Hematopoietic multipotent progenitor cell treated with erythropoietin and hydrocortisone succinate and interleukin-3 and kit ligand, for 6 days (in vitro differentiated cells): Measurements from ENCODE around the gene CACNA2D3.
A peak's percentile ranks its signal among the peaks of the same experiment; 100 is the strongest.

Experiments
- DNase-seq: peaks from one replicate; pipeline ENCODE4 v3.0.0-alpha.2; 2015

The CACNA2D3 gene

DNA sequence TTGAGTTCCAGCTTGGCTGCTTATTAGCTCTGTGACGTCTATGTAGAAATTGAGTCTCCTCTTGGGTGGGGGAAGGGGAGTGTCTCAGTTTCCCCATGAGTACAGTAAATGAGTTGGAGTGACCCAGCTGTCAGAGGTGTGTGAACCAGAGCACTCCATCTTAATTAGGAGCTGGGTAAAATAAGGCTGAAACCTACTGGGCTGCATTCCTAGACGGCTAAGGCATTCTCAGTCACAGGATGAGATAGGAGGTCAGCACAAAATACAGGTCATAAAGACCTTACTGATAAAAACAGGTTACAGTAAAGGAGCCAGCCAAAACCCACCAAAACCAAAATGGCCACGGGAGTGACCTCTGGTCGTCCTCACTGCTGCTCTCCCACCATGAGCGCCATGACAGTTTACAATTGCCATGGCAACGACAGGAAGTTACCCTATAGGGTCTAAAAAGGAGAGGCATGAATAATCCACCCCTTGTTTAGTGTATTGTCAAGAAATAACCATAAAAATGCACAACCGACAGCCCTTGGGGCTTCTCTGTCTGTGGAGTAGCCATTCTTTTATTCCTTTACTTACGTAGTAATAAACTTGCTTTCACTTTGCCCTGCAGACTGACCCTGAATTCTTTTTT lies 222.4 kb downstream of the CACNA2D3 start:
- no peak for DNase-seq

DNA sequence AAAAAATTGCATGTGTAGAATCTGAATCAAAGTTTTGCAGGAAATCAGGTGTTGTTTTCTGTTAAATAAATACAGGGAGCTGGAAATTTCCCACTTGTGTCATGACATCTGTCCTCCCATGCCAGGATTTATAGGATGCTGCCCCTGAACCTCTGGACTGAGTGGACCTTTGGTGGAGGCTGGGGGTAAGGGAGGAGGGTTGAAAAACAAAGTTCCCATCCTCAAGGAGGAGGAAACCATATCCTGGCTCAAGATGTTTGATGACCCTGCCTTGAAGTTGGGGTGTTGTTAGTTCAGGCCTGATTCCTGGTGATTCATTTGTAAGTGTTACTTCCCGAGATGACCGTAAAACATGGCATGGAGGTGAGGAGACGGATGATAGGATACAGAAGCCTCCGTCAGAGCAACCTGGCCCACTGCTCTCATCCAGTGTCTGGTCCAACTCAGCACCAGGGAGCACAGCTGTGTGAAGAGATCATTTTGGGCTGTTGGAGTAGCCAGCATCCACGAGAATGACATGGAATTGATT lies 223.6 kb downstream of the CACNA2D3 start:
- DNase-seq, result no peak

DNA sequence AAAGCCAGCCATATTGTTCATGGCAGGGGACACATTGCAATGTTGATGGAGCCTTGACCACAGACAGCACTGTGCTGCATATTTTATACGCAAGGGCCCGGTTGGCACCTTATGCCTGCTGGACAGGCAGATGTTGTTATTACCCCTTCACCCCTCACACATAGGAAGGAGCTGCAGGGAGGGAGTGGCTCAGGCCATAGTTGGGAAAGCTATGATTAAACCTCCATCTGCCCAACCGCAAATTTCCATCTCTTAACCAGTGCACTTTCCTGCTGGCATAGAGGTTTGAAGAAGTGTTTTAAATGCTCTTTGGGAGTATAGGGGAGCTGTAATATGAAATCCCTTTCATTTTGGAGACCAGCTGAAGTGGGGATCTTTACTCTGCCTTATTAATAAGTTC lies 224.7 kb downstream of the CACNA2D3 start:
- DNase-seq, result no peak

DNA sequence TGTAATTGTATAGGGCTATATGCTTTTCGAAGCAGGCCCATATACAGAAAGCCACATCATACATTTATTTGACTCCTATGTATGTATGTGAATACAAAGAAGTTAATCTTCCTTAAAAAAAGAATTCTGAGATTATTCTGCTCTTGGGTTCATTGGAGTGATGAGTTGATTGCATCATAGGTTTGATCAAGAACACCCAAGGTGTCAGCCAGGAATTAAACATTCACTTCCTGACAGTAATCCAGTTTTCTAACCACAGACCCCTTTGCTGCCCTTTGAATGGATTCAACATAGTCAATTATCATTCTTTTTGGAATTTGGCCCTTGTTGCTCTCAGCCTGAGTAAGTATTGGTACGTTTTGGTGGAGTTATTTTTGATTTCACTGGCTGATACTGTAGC lies 225.6 kb downstream of the CACNA2D3 start:
- DNase-seq, result no peak

DNA sequence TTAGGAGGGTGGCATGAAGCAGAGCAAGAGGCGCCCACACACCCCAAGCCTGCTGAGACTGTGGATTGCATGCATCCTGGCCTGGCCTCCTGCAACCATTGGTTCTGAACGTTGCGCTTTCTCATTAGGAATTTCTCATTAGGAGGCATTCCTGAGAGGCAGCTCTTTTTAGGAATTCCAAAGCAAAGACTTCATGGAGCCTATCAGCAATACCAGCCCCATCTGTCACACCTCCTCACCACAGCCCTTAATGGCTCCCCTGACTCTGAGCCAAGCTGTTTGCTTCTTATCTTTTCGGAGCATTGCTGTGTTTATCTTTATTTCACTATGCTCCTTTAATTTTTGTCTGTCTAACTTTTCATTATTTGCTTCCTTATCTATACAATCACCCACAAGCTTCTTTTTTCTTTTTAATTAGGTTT lies 226.9 kb downstream of the CACNA2D3 start:
- DNase-seq, result peak; percentile 74

DNA sequence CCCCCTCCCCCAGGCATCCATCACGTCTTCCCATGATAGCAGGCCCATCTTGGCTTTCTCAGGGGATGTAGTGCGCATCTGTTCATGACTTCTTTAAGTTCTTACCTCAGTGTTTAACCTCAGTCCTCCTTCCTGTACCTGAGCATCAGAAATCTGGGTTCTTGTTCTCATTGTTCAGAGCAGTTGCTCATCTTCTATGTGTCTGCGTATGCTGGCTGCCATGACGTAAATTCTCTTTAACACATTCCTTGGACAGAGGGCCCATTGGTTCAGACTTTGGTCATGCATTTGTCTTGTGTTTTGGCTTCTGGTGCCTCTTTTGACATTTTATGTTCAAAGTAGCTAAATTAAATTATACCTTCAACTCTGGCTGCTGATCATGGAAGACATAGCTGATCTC lies 227.3 kb downstream of the CACNA2D3 start:
- no peak for DNase-seq

DNA sequence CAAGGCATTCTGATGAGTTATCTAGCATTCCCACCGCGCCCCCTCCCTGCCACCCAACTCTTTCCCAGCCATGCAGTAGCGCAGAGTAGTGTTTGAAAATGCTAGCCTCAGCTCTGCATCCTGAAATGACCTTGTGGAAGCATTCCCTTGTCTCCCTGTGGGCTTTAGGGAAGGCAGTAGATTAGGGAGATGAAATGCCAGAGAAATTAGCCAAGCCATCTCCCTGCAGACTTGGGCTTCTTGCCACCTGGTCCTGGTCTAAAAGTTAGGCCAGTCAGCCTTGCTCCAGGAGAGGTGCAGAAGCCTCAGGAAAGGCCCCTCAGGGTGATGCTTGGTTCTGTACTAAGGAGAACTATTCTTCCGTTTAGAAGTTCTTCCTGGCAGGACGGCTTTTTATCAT lies 231.2 kb downstream of the CACNA2D3 start:
- DNase-seq, result no peak

DNA sequence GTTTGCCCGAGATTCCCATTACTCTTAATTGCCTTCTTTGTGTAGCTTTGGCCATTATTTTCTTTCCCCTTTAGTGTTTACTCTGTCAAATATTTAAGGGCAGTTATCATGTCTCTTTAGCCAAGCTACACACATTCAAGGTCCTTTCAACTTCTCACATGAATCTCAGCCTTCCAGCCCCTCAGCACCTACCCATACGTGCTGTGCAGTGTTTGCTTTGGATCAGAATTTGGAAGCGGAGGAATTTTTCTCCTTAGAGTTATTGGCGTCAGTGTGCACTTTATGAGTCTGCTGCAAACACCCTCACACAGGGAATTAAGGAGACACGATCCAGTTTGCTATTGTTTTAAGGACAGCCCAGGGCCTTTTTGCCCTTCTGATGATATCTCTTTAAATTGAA lies 231.6 kb downstream of the CACNA2D3 start:
- DNase-seq, result no peak

DNA sequence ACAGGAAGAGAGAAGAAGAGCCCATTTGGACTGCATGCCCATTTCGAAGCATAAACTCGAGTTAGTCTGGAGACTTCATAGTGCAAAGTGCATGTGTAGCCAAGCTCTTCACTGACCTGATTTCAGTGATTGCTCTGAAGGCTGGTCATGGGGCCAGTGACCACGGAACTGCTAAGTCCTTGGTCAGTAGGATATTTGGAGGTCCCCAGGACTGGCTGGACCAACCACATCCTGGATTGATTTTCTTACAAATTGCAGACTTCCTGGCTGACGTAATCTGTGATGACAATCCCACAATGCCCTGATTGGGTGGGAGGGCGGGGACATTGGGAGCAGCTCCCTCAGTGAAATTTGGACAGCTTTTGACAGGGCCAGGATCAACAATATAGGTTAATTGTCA lies 233.4 kb downstream of the CACNA2D3 start:
- no peak for DNase-seq

DNA sequence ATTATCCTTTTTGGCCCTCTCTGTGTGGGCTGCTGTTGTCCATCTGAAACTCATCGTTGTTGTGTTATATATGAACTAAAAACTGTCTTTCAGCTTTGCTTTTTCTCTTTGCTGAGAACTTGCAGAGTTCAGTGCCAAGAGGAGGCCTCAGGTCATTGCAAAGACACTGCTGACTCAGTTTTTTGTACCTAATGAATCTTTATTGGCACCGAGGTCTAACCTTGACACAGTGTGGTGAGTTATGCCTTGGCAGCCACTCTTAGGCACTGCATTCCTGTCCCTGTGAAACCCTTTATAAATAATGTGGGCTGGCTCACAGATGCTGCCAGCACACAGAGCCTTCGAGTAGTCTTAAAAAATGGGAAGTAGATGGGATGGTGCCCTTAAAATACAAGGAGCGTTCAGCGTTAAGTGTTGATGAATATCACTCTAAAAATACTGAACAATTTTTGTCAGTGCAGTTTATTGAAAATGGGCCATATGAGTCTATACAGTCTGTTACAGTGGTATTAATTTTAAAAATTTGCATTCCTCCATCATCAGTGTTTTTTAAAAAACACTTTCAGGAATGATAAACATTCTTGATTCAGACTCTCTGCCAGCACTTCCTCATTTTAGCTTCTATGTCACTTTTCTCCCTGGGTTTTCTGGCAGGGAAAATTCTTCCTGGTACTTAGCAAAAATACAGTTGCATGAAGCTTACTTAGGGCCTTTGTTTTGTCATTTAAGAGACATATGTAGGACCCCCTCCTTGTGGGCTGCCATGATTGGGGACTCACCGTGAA lies 234.1 kb downstream of the CACNA2D3 start:
- no peak for DNase-seq

DNA sequence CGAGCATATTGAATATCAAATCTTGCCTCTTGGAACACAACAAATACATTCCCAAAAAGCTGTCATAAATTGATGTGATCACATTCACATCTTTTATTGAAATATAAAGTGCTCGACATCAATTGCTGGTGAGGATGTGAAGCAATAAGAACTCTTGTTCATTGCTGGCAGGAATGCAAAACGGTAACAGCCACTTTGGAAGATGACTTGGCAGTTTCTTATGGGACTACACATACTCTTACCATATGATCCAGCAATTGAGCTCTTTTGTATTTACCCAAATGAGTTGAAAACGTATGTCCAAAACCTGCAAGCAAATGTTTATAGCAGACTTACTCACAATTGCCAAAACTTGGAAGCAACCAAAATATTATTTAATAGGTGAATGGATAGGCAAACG lies 234.9 kb downstream of the CACNA2D3 start:
- DNase-seq, result peak; percentile 15

DNA sequence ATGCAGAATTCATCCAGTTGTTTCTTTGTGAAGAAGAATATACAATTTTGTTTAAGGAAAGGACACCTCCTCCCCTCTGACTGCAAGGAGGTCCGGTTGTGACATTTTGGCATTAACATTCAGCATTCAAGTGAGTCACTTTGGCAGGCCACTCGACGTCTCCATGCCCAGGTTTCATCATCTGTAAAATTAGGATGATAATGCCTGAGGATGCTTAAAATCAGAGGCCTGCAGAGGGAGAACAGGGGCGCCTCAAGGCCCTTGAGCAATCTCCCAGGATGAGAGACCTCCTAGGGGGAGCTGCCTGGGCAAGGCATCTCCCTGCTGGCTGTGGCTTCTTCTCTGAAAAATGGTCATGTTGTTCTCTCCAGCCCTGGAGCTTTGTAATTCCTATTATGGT lies 236.0 kb downstream of the CACNA2D3 start:
- no peak for DNase-seq

DNA sequence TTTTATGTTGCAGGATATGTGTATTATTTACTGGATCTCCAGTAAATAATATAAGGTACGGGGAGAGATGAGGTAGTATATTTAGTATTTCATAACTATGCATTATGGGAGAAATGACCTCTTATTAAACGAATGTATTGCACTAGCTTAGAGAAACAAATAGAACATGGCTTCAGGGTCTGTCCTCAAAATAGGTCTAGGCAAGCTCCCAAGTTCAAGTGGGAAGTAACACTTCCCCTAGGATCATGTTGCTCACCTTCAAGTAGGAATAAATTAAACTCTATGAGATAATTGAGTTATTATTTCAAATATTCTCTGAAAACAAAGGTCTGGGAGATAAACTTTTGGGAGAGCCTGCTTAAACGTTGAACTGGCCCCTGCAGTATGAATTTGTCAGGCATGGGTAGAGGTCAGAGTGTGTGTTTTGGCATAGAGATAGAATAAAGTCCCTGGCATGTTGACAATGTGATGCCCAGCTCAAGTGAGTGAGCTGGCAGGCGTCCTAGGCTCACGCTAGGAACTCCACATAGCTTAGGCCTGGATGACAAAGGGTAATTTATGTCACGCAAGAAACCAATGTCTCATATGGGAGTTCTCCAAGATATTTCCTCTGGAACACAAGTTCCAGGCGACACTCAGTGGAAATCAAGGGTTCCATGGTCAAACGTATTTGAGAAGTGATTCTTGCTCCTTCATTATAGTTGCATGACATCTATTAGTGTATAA lies 236.8 kb downstream of the CACNA2D3 start:
- no peak for DNase-seq

DNA sequence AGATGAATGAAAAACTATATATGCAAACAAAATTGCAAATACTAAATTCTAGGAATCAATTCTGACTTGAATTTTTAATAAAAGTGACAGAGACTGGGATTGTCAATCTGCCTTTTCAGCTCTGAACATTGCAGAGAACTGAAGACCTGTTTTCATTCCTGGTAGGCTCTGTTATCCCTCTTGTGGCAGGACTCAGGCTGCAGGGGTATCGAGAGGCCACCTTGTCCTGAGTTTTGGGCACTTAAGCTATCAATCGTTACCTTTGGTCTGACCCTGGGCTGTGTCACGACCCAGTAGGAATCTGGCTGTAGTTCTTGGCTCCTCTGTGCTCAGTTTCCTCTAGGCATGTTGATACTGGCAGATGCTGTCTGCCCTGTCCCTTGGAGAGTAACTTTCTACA lies 238.0 kb downstream of the CACNA2D3 start:
- no peak for DNase-seq

DNA sequence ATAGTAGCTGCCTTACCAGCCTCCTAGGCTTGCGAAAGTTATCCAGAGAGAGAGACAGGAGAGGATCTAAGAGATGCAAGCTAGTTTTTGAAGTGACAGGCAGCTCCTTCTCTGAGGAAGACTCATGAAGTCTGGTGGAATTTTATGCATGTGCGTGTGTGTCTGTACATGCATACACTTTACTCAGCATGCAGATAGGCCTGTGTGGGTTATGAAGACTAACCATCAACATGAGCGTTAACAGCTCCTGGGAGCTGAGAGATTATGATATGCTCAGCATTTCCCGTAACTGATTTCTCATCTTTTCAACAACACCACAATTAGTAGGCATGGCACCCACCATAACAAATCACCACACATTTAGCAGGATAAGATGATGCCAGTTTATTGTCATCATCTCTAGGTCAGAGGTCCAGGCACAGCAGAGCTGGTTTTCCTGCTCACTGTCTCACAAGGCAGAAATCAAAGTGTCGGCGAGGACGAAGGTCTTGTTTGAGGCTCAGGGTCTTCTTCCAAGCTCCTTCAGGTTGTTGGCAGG lies 239.5 kb downstream of the CACNA2D3 start:
- no peak for DNase-seq

DNA sequence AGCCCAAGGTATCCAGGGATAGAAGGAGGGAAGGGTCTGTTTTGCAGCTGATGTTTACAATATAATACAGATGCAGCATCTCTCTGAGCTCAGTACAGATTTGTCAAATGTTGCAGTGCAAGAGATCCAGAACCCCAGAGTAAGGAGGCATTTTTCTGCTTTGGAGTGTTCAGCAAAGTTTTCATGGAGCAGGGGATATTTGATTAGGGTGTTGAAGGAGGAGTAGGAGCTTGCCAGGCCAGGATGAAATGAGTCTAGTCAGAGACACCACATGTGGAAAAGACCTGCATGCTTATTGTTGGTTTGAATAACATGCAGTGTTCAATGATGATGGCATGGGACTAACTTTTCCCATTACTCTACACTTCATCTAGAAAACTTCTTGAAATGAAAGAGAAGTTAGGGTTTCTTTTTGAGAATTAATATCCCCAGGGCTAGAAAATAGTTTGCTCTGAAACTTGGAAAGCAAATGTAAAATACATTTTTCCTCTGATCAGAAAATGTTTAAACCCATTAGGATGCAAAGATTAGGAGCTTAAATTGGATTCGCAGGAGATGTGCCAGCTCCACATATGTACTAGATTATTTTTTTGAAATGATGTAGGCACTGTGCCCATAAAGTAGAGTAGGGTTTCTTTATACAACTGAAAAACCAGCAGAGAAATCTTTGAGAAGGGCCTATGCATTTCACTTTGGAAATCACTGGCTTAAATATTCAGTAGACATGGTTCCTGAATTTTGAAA lies 243.8 kb downstream of the CACNA2D3 start:
- no peak for DNase-seq

DNA sequence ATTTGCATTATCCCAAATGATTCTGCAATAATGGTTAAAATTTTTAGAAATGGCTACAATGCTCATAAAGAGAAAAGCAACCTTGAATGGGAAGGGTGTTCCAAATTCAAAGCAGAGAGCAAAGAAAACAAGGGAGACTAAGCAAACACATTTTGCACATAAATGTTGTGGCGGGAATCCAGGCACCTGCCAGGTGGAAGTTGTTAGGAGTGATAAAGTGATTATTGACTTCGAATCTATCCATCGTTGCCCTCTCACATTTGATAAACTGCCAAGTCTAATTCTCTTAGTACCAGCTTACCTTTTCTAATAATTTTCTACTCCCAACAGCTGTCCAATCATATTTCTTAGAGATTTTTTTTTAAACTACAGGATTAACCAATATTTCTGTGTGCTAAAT lies 244.5 kb downstream of the CACNA2D3 start:
- DNase-seq, result no peak

DNA sequence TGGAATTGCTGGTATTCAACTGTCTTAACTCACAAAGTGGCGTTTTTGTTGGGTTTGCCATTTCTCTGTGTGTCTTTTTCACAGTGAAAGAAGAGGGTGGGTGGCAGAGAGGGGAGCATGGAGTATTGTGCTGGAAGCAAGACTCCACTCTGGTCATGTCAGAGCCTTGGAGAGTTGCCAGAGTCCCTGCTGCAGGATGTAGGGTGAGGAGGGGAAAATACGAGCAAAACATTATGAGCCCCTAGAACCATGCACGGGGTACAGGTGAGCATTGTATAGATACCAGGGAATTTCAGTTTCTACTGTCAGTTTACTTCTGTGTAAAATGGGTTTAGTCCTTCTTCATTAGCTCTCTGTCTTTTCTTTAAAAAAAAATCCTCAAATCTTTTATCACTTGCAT lies 249.9 kb downstream of the CACNA2D3 start:
- DNase-seq, result no peak

DNA sequence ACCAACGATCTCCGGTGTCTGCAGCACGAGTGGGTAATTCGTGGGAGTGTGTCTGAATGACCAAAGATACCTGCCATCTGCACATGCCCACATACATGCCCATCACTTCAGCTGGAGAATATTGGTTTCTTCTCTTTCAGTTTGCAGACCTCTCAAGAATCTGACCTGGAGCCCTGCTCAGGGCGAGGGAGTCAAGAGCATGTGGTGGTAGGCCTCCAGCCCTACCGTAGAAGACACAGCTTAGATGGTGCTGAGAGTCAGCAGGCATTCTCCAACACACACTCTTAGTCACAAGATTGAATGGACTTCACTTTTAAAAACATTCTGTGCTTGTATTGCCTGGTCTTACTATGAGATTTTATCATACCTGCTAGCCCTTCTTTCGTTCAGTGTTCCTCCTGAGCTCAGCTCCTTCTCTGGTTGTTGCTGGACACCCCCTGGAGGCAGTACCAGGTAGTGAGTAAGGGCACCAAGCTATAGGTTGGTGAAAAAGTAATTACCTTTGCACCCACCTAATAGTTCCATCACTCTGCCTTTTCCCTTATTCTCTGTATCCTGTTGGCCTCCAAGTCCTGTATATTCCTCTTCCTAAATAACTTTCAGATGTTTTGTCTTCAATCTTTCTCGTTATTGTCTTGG lies 252.0 kb downstream of the CACNA2D3 start:
- DNase-seq, result peak; percentile 62

DNA sequence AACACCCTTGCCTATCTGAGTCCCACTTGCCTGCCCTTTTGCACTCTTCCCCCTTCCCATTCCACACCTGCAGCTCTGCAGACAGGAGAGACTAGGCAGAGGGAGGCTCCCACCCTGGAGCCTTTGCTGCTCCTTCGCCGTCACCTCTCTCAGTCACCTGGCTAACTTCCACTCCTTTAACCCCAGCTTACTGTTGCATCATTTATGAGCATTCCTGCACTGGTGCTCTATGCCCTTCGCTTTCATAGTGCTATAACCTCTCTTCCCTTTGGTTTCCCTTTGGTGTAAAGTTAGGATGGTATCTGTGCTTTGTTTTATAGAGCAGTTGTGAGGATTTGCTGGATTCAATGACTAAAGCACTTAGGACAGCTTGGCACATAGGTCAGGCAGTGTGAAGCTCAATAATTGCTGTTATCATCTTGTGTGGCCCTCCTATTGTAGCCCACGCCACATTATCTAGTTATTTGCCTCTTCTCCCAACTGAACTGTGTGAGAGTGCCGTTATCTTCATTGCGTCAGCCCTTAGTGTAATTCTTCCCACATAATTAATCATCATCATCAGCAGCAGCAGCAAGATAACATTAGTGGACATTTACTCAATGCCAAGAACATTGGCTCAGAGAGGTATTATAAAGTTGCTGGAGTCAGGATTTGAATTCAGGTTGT lies 253.9 kb downstream of the CACNA2D3 start:
- peak; percentile 47 for DNase-seq

DNA sequence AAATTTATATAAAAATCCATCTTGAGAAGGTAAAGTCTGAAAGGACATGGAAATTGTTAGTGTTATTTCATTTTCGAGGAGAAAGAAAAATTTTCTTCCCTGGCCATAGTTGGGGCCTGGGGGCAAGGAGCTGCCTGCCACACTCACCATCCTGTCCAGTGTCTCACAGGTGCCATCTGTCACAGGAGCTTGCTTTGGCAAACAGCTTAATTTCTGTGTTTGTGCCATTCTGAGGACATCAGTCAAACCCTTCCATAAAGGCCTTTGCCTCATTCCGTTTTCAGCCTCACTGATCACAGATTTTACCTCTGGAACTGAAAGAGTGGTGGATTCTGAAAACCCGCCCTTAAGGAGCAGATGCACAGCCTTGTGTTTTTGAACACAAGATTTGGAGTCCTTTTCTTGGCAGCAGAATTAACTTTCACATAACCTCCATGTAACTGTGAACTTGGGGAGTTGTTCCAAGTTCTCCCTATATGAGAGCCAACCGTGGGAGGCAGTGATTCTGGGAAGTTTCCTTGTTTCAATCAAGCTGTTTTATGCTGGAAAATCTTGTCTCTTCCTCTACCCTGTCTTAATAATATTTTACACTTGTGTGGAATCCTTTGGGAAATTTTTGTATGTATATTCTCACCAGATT lies 254.7 kb downstream of the CACNA2D3 start:
- DNase-seq, result no peak
